ENCODE measurements around the gene OAS2.

The OAS2 gene

DNA sequence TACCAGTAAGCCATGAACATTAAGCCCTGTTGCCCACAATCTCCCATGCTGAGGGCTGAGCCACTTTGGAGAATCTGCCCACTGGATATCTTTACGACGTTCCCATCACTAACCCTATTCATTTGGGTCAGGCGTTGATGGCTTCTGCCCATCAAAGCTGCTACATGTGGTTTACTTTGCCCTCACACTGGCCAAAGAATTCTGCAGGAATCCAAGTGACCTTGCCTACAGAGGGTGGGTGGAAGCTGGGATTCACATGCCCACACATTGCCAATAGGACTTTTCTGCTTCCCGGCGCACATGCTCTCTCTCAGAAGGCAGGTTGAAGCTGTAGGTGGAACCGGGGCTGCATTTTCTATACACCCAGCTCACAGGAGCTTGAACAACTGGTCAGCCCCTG is 28.3 kb downstream of the OAS2 start:
- H3K36me3 Mint-ChIP-seq (ENCODE audit: low read depth) = peaks cover 88% of the 10 kb centered on the region
- peaks cover 8% of the 10 kb centered on the region for H3K9me3 Mint-ChIP-seq
- H3K27ac Mint-ChIP-seq = no peak overlapping the region
- no peaks in the 10 kb centered on the region for H3K4me1 Mint-ChIP-seq (ENCODE audit: low read depth)
- H3K4me3 Mint-ChIP-seq = no peak overlapping the region
- no peaks in the 10 kb centered on the region for H3K27me3 Mint-ChIP-seq

DNA sequence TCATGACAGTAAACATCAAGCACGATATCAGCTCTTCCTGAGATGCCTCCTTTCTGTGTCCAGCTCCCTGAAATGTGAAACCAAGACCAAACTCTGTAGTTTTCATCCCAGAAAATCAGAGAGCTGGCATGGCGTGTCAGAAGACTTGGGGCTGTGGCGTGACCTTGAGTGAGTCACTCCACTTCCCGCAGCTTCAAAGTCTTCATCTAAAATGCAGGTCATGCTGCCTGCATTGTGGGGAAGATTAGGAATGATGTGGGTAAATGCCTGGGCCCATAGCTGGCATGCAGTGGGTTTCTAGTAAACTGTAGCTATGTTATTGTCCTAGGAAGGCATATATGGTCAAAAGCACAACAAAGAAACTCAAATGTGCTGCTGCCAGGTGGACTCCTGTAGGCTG is 28.8 kb downstream of the OAS2 start:
- no peak overlapping the region for H3K4me3 Mint-ChIP-seq
- no peaks in the 10 kb centered on the region for H3K27me3 Mint-ChIP-seq
- H3K36me3 Mint-ChIP-seq (ENCODE audit: low read depth) = peaks cover 91% of the 10 kb centered on the region
- H3K9me3 Mint-ChIP-seq = peaks cover 10% of the 10 kb centered on the region
- H3K4me1 Mint-ChIP-seq (ENCODE audit: low read depth) = no peaks in the 10 kb centered on the region
- H3K27ac Mint-ChIP-seq = no peak overlapping the region

DNA sequence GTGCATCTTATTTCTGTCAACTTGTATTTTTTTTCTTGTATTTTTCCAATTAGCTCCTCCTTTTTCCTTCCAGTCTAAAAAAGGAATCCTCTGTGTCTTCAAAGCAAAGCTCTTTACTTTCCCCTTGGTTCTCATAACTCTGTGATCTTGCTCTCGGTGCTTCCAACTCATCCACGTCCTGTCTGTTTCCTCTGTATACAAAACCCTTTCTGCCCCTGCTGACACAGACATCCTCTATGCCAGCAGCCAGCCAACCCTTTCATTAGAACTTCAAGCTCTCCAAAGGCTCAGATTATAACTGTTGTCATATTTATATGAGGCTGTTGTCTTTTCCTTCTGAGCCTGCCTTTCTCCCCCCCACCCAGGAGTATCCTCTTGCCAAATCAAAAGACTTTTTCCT is 32.4 kb downstream of the OAS2 start:
- H3K9me3 Mint-ChIP-seq = peaks cover 10% of the 10 kb centered on the region
- H3K36me3 Mint-ChIP-seq (ENCODE audit: low read depth) = peaks cover 60% of the 10 kb centered on the region
- H3K4me3 Mint-ChIP-seq = no peak overlapping the region
- no peaks in the 10 kb centered on the region for H3K4me1 Mint-ChIP-seq (ENCODE audit: low read depth)
- no peaks in the 10 kb centered on the region for H3K27me3 Mint-ChIP-seq
- no peak overlapping the region for H3K27ac Mint-ChIP-seq

DNA sequence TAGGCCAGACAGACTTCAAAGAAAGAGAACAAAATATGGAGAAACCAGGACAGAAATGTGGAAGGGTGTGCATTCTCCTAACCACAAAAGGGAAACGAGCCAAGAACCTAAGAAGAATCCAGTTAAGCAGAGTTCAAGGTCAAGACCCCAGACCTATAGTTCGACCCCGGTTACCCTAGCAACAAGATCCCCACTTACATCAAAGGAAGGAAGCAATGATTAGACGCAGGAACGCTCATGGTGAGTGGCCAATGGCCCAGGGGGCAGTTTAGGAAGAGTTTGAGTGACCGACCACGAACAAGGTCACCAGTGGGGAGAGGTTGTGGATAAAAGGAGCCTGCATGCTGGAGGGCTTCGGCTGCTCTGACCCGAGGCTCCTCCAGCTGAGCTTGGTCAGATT is 36.2 kb downstream of the OAS2 start:
- Mint-ChIP-seq H3K27me3 (no peaks in the 10 kb centered on the region), H3K9me3 (peaks cover 10% of the 10 kb centered on the region), H3K4me3 (no peak overlapping the region), H3K36me3 (ENCODE audit: low read depth) (peaks cover 26% of the 10 kb centered on the region), H3K27ac (no peak overlapping the region), H3K4me1 (ENCODE audit: low read depth) (no peaks in the 10 kb centered on the region)

DNA sequence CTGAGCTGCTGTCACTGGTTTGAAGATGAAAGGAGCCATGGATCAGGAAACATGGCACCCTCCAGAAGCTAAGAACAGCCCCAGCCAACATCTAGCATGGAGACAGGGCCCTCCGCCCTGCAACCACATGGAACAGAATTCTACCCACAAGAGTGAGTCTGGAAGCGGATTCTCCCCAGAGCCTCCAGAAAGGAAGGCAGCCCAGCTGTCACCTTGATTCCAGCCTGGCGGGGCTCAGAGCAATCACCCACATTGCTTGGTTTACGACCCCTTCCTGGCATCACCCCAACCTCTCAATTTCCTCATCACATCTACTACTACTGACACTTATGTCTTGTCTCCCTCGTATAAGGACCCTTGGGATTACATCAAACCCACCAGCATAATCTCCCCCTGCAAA is 38.5 kb downstream of the OAS2 start:
- no peaks in the 10 kb centered on the region for H3K4me1 Mint-ChIP-seq (ENCODE audit: low read depth)
- H3K27ac Mint-ChIP-seq = no peak overlapping the region
- no peaks in the 10 kb centered on the region for H3K27me3 Mint-ChIP-seq
- H3K9me3 Mint-ChIP-seq = peaks cover under 1% of the 10 kb centered on the region
- peaks cover 4% of the 10 kb centered on the region for H3K36me3 Mint-ChIP-seq (ENCODE audit: low read depth)
- H3K4me3 Mint-ChIP-seq = no peak overlapping the region

DNA sequence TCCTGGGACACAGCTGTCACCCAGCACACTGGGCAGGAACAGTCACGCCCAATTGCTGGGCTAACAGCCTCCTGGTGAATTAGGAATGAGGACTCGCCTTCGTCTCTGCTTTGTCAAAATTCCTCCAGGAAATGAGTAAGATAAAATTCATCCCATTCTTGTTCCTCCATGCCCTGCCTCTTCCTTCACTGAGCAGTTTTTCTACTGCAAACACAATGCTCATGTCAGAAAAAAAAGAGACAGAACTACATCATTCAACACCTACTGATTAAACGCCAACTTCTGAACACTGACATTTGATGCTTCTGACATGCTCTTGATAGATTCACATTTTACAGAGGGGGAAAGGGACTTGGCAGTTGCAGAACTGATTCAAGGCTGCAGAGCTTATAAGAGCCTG is 40.7 kb downstream of the OAS2 start:
- Mint-ChIP-seq H3K4me1 (ENCODE audit: low read depth) (peaks cover 13% of the 10 kb centered on the region), H3K9me3 (no peaks in the 10 kb centered on the region), H3K27me3 (no peaks in the 10 kb centered on the region), H3K27ac (no peak overlapping the region), H3K36me3 (ENCODE audit: low read depth) (no peaks in the 10 kb centered on the region), H3K4me3 (no peak overlapping the region)

DNA sequence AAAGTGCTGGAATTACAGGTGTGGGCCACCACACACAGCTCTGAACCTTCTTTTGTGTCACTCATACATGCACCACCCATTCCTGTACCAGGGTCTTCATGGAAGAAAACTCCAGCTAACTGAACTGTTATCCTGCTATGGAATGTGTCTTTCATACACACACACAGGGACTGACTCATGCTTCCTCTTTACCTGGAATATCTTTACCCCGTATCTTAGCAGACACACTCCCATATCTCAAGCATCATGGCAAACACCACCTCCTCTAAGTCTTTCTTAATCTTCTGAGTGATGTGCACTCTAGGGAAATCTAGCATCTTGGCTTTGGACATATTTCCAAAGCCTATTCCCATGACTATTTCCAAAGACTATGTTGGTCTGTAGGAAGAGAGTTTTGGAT is 43.2 kb downstream of the OAS2 start:
- Mint-ChIP-seq H3K4me1 (ENCODE audit: low read depth) (peaks cover 13% of the 10 kb centered on the region), H3K27ac (no peak overlapping the region), H3K27me3 (no peaks in the 10 kb centered on the region), H3K36me3 (ENCODE audit: low read depth) (no peaks in the 10 kb centered on the region), H3K9me3 (no peaks in the 10 kb centered on the region), H3K4me3 (no peak overlapping the region)

DNA sequence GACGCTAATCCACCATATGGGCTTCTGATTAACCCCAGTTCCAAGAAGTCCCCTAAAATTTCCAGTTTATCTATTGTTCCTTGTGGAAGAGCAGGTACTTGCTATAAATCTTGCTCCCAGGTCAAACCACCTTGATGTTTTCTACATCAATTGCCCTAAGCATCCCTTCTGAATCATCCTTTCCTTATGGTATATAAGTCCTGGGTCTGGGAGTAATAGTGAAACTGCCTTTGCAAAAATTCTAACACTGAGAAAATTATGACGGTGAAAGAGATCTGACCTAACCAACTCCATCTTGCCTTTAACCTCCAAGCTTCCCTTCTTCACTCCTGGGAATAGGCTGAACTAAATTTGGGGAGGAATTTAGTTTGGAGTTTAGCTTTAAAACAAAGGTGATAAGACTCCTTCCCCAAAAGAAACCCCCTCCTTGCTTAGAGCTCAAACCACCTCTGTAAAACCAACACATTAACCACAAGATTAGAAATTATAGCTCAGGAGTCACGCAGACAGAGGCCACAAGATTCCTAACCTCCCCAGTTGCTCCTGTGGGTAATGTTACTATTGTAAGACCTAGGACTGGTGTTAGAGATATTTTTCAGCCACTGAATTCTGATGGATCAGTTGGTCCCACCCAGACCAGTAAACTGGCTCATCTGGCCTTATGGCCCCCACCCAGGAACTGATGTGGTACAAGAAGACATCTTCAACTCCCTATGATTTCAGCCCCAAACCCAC is 44.4 kb downstream of the OAS2 start:
- H3K4me1 Mint-ChIP-seq (ENCODE audit: low read depth) = peaks cover 13% of the 10 kb centered on the region
- no peak overlapping the region for H3K4me3 Mint-ChIP-seq
- H3K27ac Mint-ChIP-seq = no peak overlapping the region
- no peaks in the 10 kb centered on the region for H3K9me3 Mint-ChIP-seq
- H3K27me3 Mint-ChIP-seq = no peaks in the 10 kb centered on the region
- no peaks in the 10 kb centered on the region for H3K36me3 Mint-ChIP-seq (ENCODE audit: low read depth)

DNA sequence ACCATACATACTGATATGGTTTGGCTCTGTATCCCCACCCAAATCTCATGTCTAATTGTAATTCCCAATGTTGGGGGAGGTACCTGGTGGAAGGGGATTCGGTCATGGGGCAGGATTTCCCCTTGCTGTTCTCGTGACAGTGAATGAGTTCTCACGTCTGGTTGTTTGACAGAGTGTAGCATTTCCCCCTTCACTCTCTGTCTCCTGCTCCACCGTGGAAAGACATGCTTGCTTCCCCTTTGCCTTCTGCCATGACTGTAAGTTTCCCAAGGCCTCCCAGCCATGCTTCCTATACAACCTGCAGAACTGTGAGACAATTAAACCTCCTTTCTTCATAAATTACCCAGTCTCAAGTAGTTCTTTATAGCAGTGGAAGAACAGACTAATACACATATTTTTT is 49.4 kb downstream of the OAS2 start:
- H3K4me3 Mint-ChIP-seq = no peak overlapping the region
- H3K9me3 Mint-ChIP-seq = no peaks in the 10 kb centered on the region
- H3K27ac Mint-ChIP-seq = no peak overlapping the region
- H3K36me3 Mint-ChIP-seq (ENCODE audit: low read depth) = no peaks in the 10 kb centered on the region
- no peaks in the 10 kb centered on the region for H3K27me3 Mint-ChIP-seq
- H3K4me1 Mint-ChIP-seq (ENCODE audit: low read depth) = peaks cover 4% of the 10 kb centered on the region

DNA sequence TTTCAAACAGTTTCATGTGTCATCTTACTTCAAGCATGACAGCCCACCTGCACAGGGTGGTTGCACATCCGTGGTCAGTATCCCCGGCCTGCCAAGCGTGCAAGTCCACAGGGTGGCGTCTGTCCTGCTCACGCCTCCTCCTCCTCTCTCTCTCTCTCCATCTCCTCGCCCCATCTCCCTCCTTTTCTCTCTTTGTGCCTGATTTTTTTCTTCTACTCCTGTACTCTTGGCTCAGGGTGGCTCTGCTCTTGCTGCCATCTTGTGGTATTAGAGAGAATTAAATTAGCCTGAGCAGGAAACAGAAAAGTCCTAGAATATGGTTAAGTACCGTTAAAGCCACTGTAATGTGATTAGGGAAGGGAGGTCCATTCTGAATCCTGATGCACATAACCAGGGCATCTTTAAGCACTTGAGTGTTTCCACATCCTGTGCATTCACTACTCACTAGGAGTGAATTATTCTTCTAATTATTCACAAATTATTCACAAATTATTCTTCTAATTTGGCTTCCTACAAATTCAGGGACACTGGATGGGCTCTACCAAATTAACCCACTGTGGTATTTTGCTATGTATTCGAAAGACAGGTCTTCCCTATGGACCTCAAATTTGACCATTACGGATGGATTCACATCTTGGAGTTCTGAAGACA is 52.7 kb downstream of the OAS2 start:
- no peaks in the 10 kb centered on the region for H3K27me3 Mint-ChIP-seq
- H3K4me3 Mint-ChIP-seq = no peak overlapping the region
- no peak overlapping the region for H3K27ac Mint-ChIP-seq
- H3K36me3 Mint-ChIP-seq (ENCODE audit: low read depth) = no peaks in the 10 kb centered on the region
- H3K9me3 Mint-ChIP-seq = no peaks in the 10 kb centered on the region
- H3K4me1 Mint-ChIP-seq (ENCODE audit: low read depth) = no peaks in the 10 kb centered on the region

DNA sequence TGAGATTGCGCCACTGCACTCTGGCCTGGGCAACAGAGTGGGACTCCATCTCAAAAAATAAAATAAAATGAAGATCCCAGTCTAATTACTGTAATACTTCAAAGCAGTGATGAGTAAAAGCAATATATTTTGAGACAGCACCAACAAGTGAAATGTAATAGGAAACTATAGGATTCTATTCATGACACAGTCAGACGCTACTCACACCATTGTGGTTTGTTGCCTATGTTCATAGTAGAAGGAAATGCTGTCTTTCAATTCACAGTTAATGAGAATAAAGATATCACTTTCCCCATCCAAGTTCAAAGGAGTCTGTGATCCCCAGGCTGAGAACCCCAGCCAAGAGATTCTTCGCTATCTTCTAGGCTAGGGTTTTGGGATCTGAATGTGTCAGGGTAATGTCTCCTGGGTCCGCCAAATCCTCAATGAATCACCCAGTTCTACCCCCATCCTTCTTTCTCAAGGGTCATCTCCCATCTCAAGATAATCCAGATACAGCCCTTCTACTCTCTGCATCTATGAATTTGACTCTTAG is 61.7 kb downstream of the OAS2 start:
- Mint-ChIP-seq H3K9me3 (no peaks in the 10 kb centered on the region), H3K4me3 (no peak overlapping the region), H3K36me3 (ENCODE audit: low read depth) (no peaks in the 10 kb centered on the region), H3K4me1 (ENCODE audit: low read depth) (no peaks in the 10 kb centered on the region), H3K27ac (no peak overlapping the region), H3K27me3 (peaks cover 3% of the 10 kb centered on the region)

DNA sequence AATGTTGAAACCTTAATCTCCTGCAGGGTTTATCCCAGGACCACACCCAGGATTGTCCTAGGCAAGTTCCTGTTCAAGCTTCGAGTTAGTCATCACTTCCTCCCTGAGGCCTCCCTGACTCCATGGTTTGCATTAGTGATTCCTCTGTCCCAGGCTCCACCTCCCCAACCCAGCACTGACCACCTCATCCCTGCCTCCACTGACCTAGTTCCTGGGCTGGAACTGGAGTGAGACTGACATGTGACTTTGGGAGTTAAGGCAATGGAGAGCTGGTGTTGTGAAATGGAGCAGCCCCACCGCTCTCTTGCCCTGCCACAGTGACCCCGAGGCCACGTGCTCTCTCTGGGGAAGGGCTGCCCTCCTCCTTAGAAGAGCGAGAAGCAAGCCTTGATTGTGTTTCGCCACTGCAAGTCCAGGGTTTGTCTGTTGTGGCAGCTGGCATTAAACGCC is 62.4 kb downstream of the OAS2 start:
- H3K4me3 Mint-ChIP-seq = no peak overlapping the region
- peaks cover 3% of the 10 kb centered on the region for H3K27me3 Mint-ChIP-seq
- H3K9me3 Mint-ChIP-seq = no peaks in the 10 kb centered on the region
- H3K36me3 Mint-ChIP-seq (ENCODE audit: low read depth) = no peaks in the 10 kb centered on the region
- H3K4me1 Mint-ChIP-seq (ENCODE audit: low read depth) = no peaks in the 10 kb centered on the region
- H3K27ac Mint-ChIP-seq = no peak overlapping the region

DNA sequence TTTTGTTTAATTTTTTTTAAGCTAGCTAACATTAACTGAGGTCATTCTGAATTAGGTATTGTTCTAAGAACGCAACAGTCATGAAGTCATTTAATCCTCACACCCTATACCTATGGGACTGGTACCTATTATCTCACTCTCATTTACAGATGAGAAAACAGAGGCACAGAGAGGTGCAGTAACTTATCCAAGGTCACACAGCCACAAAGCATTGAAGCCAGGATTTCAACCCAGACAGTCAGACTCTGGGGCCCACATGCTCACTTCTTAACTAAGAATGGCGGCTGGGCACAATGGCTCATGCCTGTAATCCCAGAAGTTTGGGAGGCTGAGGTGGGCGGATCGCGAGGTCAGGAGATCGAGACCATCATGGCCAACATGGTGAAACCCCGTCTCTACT is 63.2 kb downstream of the OAS2 start:
- Mint-ChIP-seq H3K36me3 (ENCODE audit: low read depth) (no peaks in the 10 kb centered on the region), H3K27ac (no peak overlapping the region), H3K4me3 (no peak overlapping the region), H3K4me1 (ENCODE audit: low read depth) (no peaks in the 10 kb centered on the region), H3K9me3 (no peaks in the 10 kb centered on the region), H3K27me3 (peaks cover 3% of the 10 kb centered on the region)

DNA sequence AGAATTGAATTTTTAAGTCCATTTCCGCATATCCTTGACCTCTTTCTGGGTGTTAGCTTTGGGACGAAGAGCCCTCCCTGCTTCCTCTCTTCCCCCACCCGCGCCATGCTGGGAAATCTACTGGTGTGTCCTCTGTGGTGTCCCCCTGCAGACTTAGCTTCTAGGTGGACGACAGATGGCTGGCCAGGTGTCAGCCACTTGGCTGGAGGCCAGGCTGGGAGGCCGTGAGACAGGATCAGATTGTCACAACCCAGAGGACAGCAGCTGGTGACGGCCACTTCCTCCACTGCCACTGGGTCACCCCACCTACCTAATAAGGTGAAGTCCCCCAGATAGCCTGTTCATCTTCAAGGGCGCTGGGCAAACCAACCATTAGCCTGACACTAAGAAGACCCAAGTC is 64.9 kb downstream of the OAS2 start:
- Mint-ChIP-seq H3K4me3 (no peak overlapping the region), H3K27ac (no peak overlapping the region), H3K4me1 (ENCODE audit: low read depth) (no peaks in the 10 kb centered on the region), H3K9me3 (no peaks in the 10 kb centered on the region), H3K27me3 (peaks cover 3% of the 10 kb centered on the region), H3K36me3 (ENCODE audit: low read depth) (no peaks in the 10 kb centered on the region)

DNA sequence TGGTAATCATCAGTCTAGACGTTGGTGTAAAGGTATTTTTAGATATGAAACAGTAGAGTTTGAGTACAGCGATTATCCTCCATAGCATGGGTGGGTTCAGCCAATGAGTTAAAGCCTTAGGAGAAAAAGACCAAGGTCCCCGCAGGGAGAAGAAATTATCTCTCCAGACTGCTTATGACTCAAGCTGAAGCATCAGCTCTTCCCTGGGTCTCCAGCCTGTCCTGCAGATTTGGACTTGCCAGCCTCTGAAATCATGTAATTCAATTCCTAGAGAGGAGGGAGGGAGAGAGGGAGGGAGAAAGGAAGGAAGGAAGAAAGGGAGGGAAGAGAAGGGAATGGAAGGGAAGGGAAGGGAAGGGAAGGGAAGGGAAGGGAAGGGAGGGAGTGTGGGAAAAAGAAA is 66.2 kb downstream of the OAS2 start:
- H3K4me1 Mint-ChIP-seq (ENCODE audit: low read depth) = peaks cover 8% of the 10 kb centered on the region
- no peaks in the 10 kb centered on the region for H3K36me3 Mint-ChIP-seq (ENCODE audit: low read depth)
- H3K9me3 Mint-ChIP-seq = no peaks in the 10 kb centered on the region
- no peak overlapping the region for H3K4me3 Mint-ChIP-seq
- H3K27me3 Mint-ChIP-seq = peaks cover 3% of the 10 kb centered on the region
- no peak overlapping the region for H3K27ac Mint-ChIP-seq

DNA sequence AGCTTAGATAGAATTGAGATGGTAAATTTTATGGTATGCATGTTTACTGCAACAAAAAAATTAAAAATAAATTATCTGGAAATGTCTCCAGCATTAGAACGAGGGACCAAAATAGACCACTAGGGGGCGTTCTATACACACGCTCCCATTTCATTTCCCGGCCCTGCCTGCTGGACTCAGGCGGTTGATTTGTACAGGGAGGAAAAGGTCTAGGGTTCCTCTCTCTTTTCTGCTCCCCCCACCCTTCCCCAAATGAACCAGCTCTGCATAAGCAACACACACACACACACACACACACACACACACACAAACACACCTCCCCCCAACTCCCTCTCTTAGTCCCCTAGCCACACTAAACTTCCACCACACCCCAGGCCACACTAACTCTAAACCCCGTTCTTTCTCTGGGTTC is 70.4 kb downstream of the OAS2 start:
- no peak overlapping the region for H3K4me3 Mint-ChIP-seq
- H3K36me3 Mint-ChIP-seq (ENCODE audit: low read depth) = no peaks in the 10 kb centered on the region
- H3K9me3 Mint-ChIP-seq = no peaks in the 10 kb centered on the region
- peaks cover 25% of the 10 kb centered on the region for H3K4me1 Mint-ChIP-seq (ENCODE audit: low read depth)
- H3K27ac Mint-ChIP-seq = peak overlapping the region; percentile 57
- H3K27me3 Mint-ChIP-seq = no peaks in the 10 kb centered on the region
